ENCODE results near the gene ARHGAP10. TPM values are rescaled to one million over a fixed set of nuclear protein-coding genes. Genes with fewer than 3 reads are reported as not detected.

Gene ARHGAP10
- total RNA-seq, 1 donor from 2014 or later, result 8.3 TPM

DNA sequence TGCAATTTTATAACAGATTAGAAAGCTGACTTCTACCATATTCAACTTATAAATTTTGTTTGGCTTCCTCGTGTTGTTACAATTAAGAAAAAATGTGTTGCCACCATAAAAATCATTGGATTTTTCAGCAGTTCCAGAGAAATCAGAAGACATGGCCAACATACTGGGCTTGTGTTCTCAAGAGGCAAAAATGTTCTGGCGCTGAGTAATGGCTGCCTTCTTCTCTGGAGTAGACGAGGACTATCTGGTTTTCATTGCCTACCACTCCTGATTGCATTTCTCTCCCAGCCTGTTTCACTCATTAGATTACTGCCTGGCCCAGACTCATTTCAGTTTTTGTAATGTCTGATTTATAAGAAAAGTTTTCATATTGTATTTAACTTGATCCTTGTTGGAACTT, 122.3 kb downstream of the ARHGAP10 start:
- Mint-ChIP-seq H3K9me3 (no peaks in the 10 kb centered on the region), H3K4me1 (no peaks in the 10 kb centered on the region), H3K4me3 (no peak overlapping the region), H3K27ac (no peak overlapping the region), H3K27me3 (no peaks in the 10 kb centered on the region), H3K36me3 (ENCODE audit: low read depth) (peaks cover 1% of the 10 kb centered on the region)
- DNase-seq, result no peak
- intact Hi-C loops (cut with micrococcal nuclease), result no loop called here

DNA sequence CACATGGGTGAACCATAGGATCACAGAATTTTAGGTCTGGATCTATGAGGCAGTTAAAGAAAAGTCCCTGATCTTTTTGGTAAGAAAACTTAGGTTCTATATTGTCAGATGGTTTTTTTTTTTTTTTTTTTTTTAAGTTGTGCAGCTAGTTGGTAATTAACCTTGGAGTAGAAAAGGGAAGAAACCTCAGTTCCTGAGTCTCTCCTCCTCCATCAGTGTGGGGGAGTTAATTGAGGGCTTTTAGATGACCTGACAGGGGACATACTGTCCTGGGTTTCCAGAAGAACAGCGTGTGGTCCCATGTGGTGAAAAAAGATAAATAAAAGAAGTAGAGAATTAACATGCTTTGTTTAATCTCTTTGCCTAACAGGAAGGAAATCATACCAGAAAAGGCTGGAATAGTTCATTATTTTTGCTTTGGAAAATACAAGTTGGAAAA, 123.7 kb downstream of the ARHGAP10 start:
- Mint-ChIP-seq H3K9me3 (no peaks in the 10 kb centered on the region), H3K36me3 (ENCODE audit: low read depth) (peaks cover 1% of the 10 kb centered on the region), H3K4me1 (no peaks in the 10 kb centered on the region), H3K4me3 (no peak overlapping the region), H3K27me3 (no peaks in the 10 kb centered on the region), H3K27ac (no peak overlapping the region)
- intact Hi-C loops (cut with micrococcal nuclease), result no loop called here
- no peak for DNase-seq

DNA sequence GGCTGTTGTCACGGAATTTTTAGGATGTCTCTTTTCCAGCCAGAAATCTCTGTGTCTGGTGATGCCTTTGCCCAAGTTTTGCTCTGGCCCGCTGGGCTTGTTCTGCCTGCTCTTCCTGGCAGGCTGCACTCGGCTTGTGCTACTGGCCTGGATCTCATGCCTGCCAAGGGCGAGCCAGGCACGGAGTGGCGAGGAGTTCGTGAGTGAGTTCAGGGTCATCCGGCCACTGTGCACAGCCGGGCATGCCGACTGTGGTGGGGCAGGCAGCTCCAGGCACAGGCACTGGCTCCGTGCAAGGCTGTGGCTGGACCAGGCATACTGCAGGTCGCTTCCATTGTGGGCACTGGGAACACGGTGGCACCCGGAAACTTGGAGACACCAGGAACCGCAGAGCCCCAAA, 129.1 kb downstream of the ARHGAP10 start:
- H3K36me3 Mint-ChIP-seq (ENCODE audit: low read depth), result peaks cover 3% of the 10 kb centered on the region
- H3K27ac Mint-ChIP-seq, result no peak overlapping the region
- intact Hi-C loops (cut with micrococcal nuclease), result loop anchor here (10.0 kb wide), 1 partner anchor 126 kb away; the partner anchor contains the start of gene ARHGAP10
- no peak overlapping the region for H3K4me3 Mint-ChIP-seq
- H3K4me1 Mint-ChIP-seq, result peaks cover 5% of the 10 kb centered on the region
- DNase-seq, result no peak
- H3K27me3 Mint-ChIP-seq, result no peaks in the 10 kb centered on the region
- H3K9me3 Mint-ChIP-seq, result no peaks in the 10 kb centered on the region

DNA sequence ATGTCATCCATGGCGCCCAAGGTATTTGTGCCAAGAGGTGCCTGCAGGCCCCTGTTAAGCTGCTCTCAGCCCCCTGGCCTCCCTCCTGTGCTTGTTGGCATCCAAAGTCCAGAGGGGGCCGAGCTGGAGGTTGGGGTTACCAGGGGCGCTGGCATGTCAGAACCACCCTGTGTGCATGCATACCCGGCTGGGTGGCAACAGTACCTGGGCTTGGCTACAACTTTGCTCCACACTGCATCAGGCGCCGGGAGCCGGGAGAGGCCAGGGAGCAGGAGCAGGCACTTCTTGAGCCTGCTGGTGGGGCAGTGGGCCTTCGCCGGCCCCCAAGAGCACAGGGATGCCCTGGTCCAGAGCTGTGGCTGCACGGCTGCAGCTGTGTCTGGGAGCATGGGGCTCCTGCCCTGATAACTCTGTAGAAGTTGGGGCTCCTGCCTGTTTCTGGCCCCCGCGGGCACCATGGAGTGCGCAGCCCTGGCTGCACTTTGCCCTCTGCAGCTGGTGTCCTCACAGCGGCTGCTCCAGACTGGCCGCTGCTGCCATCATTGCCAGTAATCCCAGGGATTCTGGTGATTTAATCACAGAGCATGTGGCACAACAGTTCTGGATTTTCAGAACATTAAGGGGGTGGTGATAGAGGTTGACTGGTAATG, 130.3 kb downstream of the ARHGAP10 start:
- no peak overlapping the region for H3K4me3 Mint-ChIP-seq
- peaks cover 5% of the 10 kb centered on the region for H3K4me1 Mint-ChIP-seq
- no peaks in the 10 kb centered on the region for H3K27me3 Mint-ChIP-seq
- peaks cover 3% of the 10 kb centered on the region for H3K36me3 Mint-ChIP-seq (ENCODE audit: low read depth)
- H3K9me3 Mint-ChIP-seq, result no peaks in the 10 kb centered on the region
- no peak overlapping the region for H3K27ac Mint-ChIP-seq
- DNase-seq, result no peak
- intact Hi-C loops (cut with micrococcal nuclease), result loop anchor here (10.0 kb wide), 1 partner anchor 127 kb away; the partner anchor contains the start of gene ARHGAP10

DNA sequence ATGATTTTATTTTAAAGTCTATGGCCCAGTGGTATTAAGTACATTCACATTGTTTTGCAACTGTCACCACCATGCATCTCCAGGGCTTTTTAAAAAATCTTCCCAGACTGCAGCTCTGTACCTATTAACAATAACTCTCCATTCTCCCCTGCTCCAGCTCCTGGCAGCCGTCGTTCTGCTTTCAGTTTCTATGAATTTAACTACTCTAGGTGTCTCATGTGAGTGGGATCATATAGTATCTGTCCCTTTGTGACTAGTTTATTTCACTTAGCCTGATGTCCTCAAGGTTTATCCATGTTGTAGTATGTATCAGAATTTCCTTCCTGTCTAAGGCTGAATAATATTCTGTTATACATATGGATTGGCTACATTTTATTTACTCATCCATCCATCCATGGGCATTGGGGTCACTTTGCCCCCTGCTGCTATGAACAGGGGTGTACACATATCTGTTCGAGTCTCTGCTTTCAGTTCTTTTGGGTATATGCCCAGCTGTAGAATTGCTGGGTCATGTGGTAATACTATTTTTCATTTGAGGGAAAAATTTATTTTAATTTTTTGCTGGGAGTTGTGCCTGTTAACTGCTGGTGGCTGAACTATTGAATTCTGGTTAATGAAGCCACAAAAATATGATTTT, 131.3 kb downstream of the ARHGAP10 start:
- Mint-ChIP-seq H3K27ac (no peak overlapping the region), H3K27me3 (no peaks in the 10 kb centered on the region), H3K9me3 (no peaks in the 10 kb centered on the region), H3K4me1 (peaks cover 5% of the 10 kb centered on the region), H3K4me3 (no peak overlapping the region), H3K36me3 (ENCODE audit: low read depth) (peaks cover 1% of the 10 kb centered on the region)
- intact Hi-C loops (cut with micrococcal nuclease), result loop anchor here (10.0 kb wide), 1 partner anchor 128 kb away; the partner anchor contains the start of gene ARHGAP10
- DNase-seq, result no peak

DNA sequence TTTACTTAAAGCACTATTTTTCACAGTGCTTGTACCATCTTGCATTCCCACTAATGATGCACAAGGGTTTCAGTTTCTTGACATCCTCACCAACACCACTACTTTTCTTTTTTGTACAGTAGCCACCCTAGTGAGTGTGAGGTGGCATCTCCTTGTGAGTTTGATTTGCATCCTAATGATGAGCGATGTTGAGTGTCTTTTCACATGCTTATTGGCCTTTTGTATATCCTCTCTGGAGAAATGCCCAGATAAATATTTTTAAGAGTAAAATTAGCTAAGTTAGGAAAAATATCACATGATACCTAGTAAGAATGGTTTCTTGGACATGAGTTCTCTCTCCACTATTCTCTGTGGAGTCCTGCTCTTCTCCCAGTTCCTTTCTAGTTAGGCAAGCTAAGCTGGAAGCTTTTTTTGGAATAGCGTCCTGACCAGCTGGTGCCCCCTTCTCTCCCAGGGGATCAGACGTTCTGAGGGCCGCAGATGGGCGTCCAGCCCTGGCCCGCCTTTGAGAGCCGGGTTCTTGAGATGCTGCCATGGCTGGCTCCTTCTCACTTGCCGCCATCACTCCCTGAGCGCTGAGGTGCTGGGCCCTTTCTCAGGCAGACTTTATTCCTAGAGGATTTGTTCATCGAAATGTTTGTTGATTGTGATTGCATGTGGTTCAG, 132.1 kb downstream of the ARHGAP10 start:
- Mint-ChIP-seq H3K27ac (no peak overlapping the region), H3K4me1 (peaks cover 5% of the 10 kb centered on the region), H3K9me3 (no peaks in the 10 kb centered on the region), H3K4me3 (no peak overlapping the region), H3K36me3 (ENCODE audit: low read depth) (peaks cover 1% of the 10 kb centered on the region), H3K27me3 (no peaks in the 10 kb centered on the region)
- no peak for DNase-seq
- intact Hi-C loops (cut with micrococcal nuclease), result loop anchor here (10.0 kb wide), 1 partner anchor 129 kb away; the partner anchor contains the start of gene ARHGAP10

GRCh38 chr4:147864607-147865006, 132.7 kb downstream of the ARHGAP10 start:
- DNase-seq, result no peak
- Mint-ChIP-seq H3K9me3 (no peaks in the 10 kb centered on the region), H3K27ac (no peak overlapping the region), H3K4me1 (peaks cover 5% of the 10 kb centered on the region), H3K27me3 (no peaks in the 10 kb centered on the region), H3K4me3 (no peak overlapping the region), H3K36me3 (ENCODE audit: low read depth) (peaks cover 1% of the 10 kb centered on the region)
- intact Hi-C loops (cut with micrococcal nuclease), result loop anchor here (5.0 to 10.0 kb wide), 3 partner anchors 130 to 272 kb away; partner anchors contain the start of genes ARHGAP10 and TMEM184C

DNA sequence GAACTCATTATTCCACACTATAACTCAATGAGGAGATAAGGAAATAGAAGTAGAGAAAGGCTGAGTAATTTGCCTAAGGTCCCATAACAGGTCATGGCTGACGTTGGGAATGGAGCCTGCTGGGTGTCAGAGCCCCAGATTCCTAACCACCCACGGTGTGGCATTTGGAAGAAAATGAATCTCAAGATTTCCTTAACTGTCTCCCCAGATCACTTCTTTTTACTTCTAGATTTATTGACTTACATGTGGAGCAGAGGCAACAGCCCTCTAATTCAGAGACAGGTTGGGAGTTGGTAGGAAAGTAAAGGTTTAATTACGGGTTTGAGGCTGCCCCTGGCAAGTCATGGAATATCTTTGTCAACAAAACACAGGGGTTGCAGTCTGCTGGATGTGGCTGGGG, 134.0 kb downstream of the ARHGAP10 start:
- H3K36me3 Mint-ChIP-seq (ENCODE audit: low read depth), result peaks cover 1% of the 10 kb centered on the region
- no peak overlapping the region for H3K27ac Mint-ChIP-seq
- intact Hi-C loops (cut with micrococcal nuclease), result loop anchor here (1.0 to 10.0 kb wide), 7 partner anchors 66 to 705 kb away; partner anchors contain the start of genes ARHGAP10 and TMEM184C
- H3K9me3 Mint-ChIP-seq, result no peaks in the 10 kb centered on the region
- DNase-seq, result no peak
- no peaks in the 10 kb centered on the region for H3K27me3 Mint-ChIP-seq
- peaks cover 5% of the 10 kb centered on the region for H3K4me1 Mint-ChIP-seq
- no peak overlapping the region for H3K4me3 Mint-ChIP-seq

- Mint-ChIP-seq H3K4me3 (no peak overlapping the region), H3K9me3 (no peaks in the 10 kb centered on the region), H3K27ac (no peak overlapping the region), H3K36me3 (ENCODE audit: low read depth) (no peaks in the 10 kb centered on the region), H3K27me3 (no peaks in the 10 kb centered on the region), H3K4me1 (peaks cover 5% of the 10 kb centered on the region)
- intact Hi-C loops (cut with micrococcal nuclease), result loop anchor here (1.0 to 10.0 kb wide), 7 partner anchors 66 to 706 kb away; partner anchors contain the start of genes ARHGAP10 and TMEM184C
- peak; percentile 96 for DNase-seq
These were observed 134.8 kb downstream of the ARHGAP10 start for GRCh38 chr4:147866532-147867271.

DNA sequence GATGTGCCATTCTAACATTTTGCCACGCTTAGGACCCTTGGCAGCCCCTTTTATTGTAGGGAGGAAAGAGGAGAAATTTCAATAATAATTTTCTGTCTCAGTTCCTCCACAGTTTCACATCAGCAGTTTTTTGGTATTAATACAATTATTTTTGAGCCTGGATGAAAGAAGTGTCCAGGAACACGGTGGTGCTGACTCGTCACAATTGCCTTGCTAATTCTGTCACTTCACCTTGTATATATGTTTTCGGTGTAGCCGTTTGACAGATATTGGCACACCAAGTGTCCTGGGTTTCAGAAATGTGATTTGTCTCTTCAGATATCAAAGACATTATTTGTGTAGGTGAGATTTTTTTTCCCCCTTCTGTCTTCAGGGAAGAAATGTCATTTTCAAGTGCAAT, 142.2 kb downstream of the ARHGAP10 start:
- intact Hi-C loops (cut with micrococcal nuclease), result no loop called here
- Mint-ChIP-seq H3K4me1 (no peaks in the 10 kb centered on the region), H3K27me3 (no peaks in the 10 kb centered on the region), H3K9me3 (no peaks in the 10 kb centered on the region), H3K4me3 (no peak overlapping the region), H3K27ac (no peak overlapping the region), H3K36me3 (ENCODE audit: low read depth) (peaks cover 1% of the 10 kb centered on the region)
- DNase-seq, result peak; percentile 19

- Mint-ChIP-seq H3K4me3 (no peak overlapping the region), H3K27ac (no peak overlapping the region), H3K27me3 (no peaks in the 10 kb centered on the region), H3K36me3 (ENCODE audit: low read depth) (peaks cover 1% of the 10 kb centered on the region), H3K4me1 (no peaks in the 10 kb centered on the region), H3K9me3 (no peaks in the 10 kb centered on the region)
- intact Hi-C loops (cut with micrococcal nuclease), result no loop called here
- DNase-seq, result no peak
These were observed 145.5 kb downstream of the ARHGAP10 start for GRCh38 chr4:147877308-147877771.

- H3K4me1 Mint-ChIP-seq, result no peaks in the 10 kb centered on the region
- intact Hi-C loops (cut with micrococcal nuclease), result no loop called here
- H3K27ac Mint-ChIP-seq, result no peak overlapping the region
- no peaks in the 10 kb centered on the region for H3K27me3 Mint-ChIP-seq
- no peak overlapping the region for H3K4me3 Mint-ChIP-seq
- peaks cover 4% of the 10 kb centered on the region for H3K36me3 Mint-ChIP-seq (ENCODE audit: low read depth)
- H3K9me3 Mint-ChIP-seq, result peaks cover 4% of the 10 kb centered on the region
- no peak for DNase-seq
These were observed 147.8 kb downstream of the ARHGAP10 start for GRCh38 chr4:147879676-147880075.

- intact Hi-C loops (cut with micrococcal nuclease), result no loop called here
- no peak overlapping the region for H3K27ac Mint-ChIP-seq
These were observed 148.6 kb downstream of the ARHGAP10 start for GRCh38 chr4:147880511-147880910.

More at GRCh38 chr4:147880511-147880910, 148.6 kb downstream of the ARHGAP10 start:
- Mint-ChIP-seq H3K36me3 (ENCODE audit: low read depth) (peaks cover 8% of the 10 kb centered on the region), H3K4me3 (no peak overlapping the region), H3K9me3 (peaks cover 7% of the 10 kb centered on the region), H3K27me3 (no peaks in the 10 kb centered on the region), H3K4me1 (no peaks in the 10 kb centered on the region)
- no peak for DNase-seq
